CD4-positive, alpha-beta T cell treated with Interleukin-17A for 4 hours (primary cell): ENCODE data around the gene AK5.
"Not testable (repeated sequence)": the region's sequence is repeated elsewhere in the genome, so short reads cannot be mapped to it uniquely, and the experiment has no call there.

Experiments
- DNase-seq: peaks from one replicate; pipeline ENCODE4 v3.0.0-alpha.2; 2020; ENCODE audit warnings: mixed read lengths

The AK5 gene

DNA sequence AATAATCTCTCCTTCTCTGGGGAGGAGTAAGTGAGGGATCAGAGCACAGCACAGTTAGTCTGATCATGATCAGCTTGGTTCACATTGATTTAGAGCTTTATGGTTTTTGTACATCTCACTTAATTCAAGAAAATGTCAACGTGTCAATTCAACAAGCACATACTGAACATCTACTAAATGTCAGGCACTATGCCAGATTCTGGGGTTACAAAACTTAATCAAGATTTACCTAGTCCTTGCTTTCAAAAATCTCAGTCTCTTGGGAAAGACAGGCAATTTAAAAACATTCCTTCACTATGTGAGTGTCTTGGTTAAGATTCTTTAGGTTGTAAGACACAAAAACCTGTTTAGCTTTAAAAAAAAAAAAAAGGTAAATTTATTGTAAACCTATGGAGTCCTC is 181.4 kb downstream of the AK5 start:
- no peak for DNase-seq

DNA sequence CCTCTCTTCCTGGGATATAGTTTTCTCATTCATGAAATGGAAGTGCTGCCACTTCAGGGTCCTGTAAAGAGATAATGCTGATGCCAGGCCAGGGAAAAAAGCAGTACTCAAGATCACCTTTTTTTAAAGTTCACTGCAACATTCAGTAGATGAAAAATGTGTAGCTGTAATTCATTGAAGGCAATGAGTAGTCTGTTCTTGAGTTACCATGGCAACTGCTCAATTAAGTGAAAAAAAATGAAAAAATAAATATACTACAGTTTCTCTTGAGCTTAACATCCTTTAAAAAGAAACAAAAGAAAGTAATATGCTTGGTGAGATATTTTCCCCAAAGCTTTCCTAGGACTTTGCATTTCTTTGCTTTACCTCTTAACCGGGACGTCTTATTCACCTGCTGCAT is 183.3 kb downstream of the AK5 start:
- DNase-seq = no peak

DNA sequence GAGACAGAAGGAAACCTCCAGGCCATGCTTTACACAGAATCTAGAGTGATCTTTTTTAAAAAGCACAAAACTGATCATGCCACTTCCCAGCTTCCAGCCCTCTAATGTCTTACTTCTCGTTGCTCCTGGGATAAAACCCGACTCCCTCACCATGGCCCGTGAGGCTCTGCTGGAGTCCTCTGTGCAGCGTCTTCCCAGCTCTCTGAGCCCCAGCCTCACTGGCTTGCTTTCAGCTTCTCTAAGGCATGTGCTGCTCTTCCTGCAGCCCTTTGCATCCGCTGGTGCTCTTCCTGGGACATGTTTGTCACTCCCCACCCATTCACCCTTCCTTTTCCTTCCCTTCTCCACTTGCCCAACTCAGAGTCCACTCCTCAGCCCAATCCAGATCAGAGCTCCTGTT is 184.1 kb downstream of the AK5 start:
- DNase-seq = no peak

DNA sequence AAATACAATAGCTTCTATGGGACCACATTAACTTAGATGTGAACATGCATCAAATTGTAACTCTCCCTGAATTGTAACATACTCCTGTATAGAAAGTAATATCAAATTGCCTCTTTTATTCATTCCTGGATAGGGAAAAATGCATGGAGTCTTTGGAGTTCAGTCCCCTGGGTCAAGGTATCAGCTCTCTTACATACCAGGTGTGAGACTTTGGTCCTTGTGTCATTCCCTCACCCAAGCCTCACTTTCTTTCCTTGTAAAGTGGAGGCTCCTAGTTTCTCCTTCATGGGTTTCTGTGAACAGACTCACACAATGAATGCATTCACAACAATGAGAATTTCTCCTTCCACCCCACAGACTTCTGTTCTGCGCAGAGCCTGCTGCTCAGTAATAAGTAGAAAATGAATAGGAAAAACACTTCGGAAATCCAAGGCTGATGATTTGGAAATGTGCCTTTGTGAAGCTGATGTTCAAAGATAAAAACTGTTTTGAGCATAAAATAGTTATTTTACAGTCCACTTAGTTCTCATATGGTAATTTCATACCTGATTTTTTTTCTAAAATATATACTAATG is 185.3 kb downstream of the AK5 start:
- no peak for DNase-seq

DNA sequence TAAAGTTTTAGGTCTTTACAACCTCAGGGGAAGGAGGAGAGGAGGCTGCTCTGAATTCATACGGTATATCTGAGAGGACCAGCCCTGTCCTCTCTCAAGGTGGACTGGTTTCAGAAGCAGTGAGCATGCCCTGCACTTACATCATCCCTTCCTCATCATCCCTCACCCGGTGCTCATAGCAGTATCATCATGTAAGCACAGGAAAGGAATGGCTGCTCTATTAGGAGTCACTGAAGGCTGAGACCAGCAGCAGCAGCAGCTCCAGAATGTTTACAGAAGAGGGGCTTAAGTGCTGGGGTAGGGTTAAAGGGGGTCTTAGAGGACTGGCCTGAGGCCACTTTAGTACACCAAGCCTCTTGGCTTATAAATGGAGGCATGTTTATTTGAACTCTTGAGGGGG is 185.9 kb downstream of the AK5 start:
- no peak for DNase-seq

DNA sequence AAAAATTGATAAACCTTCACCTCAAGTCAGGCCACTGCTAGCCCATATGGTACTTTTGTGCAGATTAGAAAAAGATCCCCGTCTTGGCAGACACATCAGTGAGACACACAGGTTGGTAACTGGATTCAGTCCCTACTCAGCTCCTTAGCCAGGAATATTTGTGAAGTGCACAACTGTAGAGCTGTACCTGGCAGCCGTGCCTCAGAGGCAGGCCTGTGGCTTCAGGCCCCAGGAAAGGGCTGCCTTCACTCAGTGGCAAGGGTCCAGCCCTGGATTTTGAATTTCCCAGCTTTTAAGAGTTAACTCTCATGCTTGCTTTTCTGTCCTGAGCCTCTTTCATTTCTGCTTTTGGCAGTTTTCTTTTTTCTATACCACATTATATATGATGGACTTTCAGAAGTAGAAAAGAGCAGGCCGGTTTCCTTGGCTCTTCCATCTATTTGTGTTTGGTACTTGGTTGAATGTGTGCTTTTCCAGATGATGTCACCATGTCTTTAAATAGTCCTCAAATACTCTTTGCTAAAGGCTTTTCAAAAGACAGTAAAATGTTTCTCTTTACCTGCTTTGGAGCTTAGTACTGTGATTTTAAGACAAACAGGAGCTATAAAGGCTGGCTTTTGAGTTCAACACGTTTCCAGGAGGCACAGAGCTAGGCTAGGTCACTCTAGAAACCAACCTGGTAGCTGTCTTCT is 186.6 kb downstream of the AK5 start:
- no peak for DNase-seq

DNA sequence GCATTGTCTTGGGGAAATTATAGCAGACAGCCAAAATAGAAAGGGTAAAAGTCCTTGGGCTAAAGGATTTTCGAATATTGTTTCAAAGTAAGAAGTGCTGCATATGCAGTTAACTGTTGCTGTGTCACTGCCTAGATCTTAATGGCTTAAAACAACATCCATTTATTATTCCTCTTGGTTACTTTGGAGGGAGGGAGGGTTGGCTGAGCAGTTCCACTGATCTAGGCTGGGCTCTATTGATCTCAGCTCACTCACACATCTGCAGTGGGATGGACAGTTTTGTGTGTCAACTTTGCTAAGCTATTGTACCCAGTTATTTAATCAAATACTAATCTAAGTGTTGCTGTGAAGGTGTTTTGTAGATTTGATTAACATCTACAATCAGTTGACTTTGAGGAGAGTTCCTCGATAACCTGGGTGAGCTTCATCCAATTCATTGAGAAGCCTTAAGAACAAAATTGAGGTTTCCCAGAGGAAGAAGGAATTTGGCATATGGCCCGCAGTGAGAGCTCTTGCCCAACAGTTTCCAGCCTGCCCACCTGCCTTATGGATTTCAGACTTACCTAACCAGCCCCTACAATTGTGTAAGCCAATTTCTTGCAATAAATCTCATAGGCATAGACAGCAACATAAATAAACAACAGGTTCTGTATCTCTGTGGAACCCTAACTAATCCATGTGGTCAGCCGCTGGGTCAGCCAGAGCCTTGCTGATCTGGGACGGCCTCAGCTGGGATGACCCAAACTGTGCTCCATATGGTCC is 187.3 kb downstream of the AK5 start:
- DNase-seq = no peak

DNA sequence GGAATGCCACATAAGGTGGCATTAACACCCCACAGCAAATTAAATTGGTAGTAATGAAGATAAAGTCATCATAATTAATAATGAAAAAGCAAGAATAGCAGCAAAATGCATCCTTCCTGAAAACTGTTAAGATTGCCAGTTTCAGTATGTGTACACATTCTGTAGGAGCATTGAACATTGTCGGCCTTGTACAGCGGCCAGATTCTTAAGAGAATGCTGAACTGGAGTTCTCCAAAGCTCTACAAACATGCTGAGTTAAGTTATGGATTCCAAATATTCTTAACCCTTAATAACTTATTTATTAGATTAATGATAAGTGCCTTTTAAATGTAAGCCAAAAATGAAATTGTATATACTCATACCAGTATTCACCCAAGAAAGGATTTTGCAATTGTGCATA is 189.9 kb downstream of the AK5 start:
- no peak for DNase-seq

DNA sequence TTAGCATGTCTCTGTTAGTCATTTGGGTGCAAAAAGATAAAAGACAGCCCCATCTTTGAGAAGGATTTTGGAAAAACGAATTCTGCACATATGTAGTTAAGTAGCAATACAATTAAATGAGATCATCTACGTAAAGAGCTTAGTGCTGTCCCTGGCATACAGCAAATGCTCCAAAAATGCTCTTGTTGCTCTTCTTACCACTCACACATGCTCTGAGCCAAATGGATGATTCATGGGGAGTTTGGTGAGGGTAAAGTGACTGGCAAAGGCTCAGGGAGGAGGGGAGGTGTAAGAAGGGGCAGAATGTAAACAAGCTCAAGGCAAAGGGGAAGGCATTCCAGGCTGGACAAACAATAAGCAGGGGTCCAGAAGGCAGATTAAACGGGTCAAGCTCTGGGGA is 191.9 kb downstream of the AK5 start:
- no peak for DNase-seq

DNA sequence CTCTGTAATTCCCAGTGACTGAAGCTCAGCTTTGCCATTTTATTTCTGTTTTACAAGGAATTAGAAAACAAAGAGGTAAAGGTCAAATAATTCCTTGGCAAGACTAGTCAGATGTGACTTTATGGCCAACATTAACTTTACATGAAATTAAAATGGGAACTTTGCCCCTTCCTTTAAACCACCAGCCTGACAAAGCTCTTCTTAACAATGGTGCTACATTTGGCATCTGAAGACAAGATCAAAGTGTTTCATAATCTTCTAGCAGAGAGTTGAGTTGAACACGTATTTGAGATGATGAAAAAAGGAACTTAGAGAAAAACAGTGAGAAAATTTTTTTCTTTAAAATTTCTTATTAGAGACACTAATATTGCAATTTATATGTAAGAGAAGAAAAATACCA is 193.8 kb downstream of the AK5 start:
- DNase-seq = no peak

DNA sequence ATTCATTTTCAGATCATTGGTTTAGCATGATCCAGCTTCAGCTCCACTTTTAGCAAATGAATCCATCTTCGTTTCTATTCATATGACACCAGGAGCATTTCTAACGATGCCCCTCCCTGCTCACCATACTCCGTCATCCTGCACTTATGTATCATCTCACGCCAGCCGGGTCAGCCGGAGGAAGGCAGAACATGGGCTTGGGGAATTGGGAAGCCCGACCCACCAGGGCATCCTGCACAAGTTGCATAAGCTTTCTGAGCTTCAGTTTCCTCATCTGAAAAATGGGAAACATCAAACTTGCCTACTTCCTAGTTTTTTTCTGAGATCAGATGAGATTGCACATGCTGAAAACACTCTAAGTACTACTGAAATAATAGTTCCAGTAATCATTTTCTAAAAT is 194.7 kb downstream of the AK5 start:
- DNase-seq = no peak

DNA sequence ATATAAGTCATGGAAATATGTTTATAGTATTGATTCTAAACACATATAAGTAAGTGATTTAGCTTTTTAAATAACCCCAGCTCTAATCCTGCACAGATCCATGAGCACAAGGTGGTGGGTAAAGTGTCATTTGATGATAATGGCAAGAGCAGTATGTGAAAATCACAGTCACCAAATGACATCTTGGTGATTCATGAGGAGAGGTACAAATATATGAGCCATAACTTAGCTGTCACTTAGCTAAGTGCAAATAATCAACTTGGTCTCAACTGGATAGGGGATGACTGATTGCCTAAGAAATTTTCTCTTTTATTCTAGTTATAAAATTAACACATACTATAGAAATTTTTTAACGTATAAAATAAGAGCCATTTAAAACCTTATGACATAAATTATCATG is 202.5 kb downstream of the AK5 start:
- no peak for DNase-seq

DNA sequence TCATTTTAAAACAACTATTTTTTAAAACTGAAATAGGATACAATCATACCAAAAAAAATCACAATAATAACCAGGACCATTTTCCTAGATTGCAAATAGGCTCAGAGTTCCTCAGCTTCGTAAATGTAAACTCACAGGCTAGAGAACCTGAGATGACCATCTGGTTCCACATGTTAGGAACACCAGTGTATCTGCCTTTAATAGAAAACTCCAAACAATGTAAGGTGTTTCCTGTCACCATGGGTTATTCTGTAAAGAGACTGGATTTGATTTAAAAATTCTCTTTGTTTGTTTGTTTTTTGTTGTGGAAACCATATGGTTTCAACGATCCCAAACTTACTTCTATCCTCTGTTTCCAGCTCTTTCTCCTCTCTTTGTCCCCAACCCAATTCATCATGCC is 203.1 kb downstream of the AK5 start:
- no peak for DNase-seq

DNA sequence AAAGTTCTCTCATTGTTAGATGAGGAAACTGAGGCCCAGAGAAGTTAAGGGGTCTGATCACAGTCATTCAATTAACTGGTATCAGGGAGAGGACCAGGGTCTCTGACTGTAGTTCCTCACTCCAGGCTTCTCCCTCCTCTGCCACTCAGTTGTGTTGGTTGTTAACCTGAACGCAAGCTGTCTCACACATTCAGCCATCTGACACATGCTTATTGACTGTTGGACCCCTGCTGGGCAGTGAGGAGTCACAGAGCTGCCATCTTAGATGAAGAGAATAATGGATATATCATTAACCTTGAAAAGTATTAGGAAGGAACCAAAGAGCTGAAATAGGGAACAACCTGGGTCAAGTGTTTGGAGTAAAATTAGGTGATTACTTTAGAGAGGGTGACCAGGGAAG is 205.8 kb downstream of the AK5 start:
- DNase-seq = no peak

DNA sequence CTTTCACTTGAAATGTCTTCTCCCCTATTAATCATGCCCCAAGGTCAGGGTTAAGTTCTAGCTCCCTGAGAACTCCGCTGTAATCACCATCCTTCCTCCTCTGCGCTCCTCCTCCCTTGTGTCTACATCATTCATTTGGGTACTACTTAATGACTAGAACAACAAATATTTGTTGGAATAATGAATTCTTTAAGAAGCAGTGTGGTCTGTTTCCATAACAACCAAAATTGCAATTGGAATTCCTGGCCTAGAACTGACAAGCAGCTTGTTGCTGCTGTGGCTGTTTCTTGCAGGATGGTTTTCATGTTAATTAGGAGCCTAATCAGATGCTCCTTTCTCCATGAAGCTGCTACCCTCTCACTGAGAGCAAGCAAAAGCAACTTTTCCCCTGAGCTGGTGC is 208.1 kb downstream of the AK5 start:
- no peak for DNase-seq

DNA sequence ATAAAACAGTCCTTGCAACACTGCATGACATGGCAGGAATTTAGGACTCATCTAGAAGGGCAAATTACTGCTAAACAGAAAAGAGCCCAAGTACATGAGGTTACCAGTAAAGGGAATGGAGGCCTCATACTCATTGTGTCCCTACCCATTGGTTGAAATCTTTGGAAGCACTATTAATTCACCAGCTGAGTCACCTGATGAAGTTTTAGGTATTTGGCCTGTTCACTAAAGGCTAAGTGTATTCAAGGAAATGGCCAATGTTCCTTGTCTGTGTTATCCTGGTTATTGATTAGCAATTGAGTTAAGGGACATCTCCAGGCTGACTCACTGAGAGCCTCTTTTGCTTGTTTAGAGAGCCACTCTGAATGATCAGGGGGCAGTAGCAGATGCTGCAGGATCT is 212.2 kb downstream of the AK5 start:
- no peak for DNase-seq

DNA sequence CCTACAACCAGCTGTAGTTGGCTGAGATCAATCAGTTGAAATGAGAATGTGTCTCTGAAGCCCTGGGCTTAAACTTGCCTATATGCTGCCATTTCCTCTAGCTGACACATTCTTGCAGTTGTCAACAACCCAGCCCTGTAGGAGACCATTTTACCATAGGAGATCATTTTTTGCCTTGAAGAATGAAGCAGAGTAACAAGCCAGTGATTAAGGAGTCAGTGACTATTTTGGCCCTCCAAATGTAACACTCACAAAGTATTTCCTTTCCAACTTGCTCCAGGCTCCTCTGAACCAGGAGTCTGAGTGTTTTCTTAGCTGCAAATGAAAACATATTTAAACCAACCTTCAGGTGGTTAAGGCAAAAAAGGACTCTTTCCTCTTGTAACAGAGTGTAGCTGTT is 217.1 kb downstream of the AK5 start:
- DNase-seq = no peak

DNA sequence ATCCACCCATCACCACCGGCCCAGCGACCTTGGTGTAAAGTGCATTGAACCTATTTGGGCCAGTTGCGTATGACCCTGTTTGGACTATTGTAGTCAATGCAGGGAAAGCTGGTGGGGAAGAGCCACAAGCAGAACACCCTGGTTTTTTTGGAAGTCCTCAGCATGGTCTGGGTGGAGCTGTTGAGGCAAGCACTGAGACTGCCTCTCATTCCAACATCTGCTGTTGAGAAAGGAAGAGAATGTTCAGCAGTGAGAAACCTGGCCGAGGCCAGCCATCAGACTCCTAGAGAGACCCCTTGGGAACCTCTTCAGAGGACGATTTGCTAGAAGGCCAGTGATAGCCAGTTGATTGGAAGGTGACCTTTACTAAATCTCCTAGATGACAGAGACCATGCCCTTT is 217.6 kb downstream of the AK5 start:
- DNase-seq = no peak

DNA sequence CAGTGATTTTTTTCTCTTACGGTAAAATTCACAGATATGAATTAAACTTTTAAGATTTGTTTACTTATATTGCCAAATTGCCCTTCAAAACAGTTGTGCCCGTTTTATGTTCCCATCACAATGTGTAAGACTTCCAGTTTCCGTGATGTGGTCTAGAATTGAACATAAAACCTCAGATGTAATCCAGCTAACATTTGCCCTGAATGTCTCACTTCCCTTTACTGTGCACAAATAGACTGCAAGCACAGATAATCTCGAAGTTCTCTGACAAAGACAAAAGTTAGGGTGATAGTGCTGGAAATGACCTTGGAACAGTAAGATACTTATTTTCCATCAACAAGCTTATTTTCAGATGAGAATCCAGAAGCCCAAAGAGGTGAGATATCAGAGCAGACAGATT is 223.2 kb downstream of the AK5 start:
- no peak for DNase-seq

DNA sequence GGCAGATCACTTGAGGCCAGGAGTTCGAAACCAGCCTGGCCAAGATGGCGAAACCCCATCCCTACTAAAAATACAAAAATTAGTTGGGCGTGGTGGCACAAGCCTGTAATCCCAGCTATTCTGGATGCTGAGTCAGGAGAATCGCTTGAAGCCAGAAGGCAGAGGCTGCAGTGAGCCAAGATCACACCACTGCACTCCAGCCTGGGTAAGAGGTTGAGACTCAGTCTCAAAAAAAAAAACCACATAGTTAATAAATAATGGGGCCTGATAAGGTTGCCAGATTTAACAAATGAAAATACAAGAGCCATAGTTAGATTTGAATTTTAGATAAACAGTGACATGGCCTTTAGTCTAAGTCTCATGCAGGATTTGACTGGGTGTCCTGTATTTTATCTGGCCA is 225.0 kb downstream of the AK5 start:
- no peak for DNase-seq

DNA sequence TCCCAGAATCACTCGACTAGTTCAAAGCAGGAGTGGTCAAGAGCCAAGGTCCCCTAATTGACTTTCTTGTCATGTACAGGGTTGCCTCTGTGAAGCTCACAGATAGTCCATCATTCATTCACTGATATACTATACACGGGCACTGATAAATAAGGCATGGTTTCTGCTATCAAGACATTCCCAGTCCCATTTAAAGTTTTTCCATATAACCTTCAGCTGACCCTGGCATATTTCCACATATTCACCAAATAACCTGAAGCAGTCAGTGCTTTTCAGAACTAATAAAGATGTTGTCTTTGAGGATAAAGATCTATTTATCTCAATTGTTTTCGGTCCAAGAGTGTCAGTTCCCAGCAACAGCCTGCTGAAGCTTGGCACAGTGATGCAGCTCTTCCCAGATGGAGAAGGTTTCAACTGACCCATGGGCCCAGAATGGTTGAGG is 227.3 kb downstream of the AK5 start:
- DNase-seq = no peak

DNA sequence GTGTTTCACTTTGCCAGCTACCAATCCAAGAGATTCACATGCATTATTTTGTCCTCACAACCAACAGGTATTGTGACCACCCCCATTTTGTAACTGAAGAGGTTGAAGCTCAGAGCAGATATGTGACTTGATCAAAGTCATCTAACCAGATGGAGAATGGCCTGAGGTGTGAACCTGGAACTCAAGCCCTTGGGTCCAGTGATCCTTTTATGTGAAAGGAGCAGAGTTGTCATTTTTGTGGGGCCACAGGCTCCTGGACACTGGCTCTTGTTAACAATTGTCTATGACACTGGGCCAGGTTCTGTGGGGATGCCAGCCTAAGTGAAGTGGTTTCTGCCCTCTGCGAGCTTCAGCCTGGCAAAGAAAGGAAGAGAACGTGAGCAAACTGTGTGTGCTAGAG is 228.1 kb downstream of the AK5 start:
- no peak for DNase-seq

DNA sequence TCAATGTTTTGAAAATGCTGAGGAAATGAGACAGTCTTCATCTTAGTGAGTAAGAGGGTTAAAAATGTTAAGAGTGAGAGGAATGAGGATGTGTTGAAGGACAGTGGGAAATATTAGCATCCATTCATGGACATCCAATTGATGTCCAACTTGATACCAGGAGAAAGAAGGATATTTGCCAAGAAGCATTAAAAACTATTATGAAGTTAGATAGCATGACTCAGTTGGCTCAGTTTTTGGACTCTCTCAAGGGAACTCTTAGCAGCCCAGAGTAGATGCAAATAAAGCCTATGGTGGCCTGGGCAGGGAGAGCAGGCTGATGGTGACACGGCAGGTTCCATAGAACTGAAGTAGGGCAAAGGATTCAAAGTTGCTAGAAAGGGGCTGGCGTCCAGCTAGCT is 229.6 kb downstream of the AK5 start:
- DNase-seq = no peak

DNA sequence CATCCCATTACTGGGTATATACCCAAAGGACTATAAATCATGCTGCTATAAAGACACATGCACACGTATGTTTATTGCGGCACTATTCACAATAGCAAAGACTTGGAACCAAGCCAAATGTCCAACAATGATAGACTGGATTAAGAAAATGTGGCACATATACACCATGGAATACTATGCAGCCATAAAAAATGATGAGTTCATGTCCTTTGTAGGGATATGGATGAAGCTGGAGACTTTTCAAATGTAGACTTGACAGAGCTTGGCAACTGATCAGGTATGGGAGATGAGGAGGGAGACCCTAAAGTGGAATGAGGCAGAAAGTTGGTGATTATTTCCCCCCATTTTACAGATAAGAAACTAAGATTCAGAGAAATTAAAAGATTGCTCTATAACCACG is 230.8 kb downstream of the AK5 start:
- DNase-seq = not testable (repeated sequence)
